Endothelial cell of hepatic sinusoid (primary cell): ENCODE results near the gene ZMYND8.
"Not testable (repeated sequence)": the region's sequence is repeated elsewhere in the genome, so short reads cannot be mapped to it uniquely, and the experiment has no call there.

Experiments used
- in situ Hi-C: cut with HindIII; loops from 2 replicates; pipeline ENCODE4 v1.10.0; 2017; ENCODE audit warnings: low sequenced_read_pairs

Gene ZMYND8

DNA sequence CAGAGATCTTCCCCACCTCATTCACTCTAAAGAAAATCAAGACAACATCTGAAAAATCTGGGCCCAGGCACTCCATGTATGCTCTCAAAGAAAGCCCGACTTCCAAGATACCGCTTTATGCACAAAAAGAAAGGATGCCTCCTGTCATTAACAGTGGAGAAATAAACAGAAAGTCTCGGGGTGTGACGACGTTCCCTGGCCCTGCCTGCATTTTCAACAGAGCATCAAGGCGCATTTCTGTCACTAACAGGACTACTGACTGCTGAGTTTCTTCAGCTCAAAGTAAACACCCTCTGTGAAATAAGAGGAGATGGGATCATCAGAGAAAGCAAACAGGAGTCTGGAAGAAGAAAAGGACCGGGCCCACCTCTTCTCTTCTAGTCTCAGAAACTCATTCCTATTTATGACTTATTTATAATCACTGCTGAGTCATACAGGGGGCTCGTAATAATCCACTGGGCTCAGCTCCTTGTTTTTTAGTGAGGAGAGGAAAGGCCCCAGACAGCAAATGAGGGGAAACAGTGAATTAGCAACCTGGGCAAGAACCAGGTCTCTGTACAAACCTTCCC lies 99.7 kb downstream of the ZMYND8 start:
- in situ Hi-C loops = loop anchor here (25.0 kb wide), 1 partner anchor 356 kb away; no protein-coding TSS in a partner anchor

DNA sequence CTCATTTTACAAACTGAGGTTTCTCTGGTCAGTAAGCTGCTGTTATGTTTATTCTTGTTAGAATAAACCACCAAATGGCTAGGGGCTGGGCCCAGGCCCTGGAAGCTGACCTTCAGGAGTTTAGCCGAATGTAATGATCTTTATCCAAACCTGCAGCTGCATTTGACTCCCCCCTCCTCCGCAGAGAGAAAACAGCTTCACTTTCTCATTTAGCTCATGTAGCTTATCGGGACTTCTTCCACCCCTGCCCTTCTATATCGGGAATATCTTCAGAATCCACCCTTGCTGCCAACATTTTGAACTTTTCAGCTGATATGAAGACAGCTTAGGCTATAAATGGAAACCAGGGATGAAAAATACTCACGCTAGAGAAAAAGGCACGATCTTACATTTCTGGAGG lies 102.6 kb downstream of the ZMYND8 start:
- in situ Hi-C loops = loop anchor here (25.0 kb wide), 1 partner anchor 358 kb away; no protein-coding TSS in a partner anchor

GRCh38 chr20:47252879-47253307 lies 103.6 kb downstream of the ZMYND8 start:
- in situ Hi-C loops = loop anchor here (25.0 kb wide), 1 partner anchor 359 kb away; no protein-coding TSS in a partner anchor

DNA sequence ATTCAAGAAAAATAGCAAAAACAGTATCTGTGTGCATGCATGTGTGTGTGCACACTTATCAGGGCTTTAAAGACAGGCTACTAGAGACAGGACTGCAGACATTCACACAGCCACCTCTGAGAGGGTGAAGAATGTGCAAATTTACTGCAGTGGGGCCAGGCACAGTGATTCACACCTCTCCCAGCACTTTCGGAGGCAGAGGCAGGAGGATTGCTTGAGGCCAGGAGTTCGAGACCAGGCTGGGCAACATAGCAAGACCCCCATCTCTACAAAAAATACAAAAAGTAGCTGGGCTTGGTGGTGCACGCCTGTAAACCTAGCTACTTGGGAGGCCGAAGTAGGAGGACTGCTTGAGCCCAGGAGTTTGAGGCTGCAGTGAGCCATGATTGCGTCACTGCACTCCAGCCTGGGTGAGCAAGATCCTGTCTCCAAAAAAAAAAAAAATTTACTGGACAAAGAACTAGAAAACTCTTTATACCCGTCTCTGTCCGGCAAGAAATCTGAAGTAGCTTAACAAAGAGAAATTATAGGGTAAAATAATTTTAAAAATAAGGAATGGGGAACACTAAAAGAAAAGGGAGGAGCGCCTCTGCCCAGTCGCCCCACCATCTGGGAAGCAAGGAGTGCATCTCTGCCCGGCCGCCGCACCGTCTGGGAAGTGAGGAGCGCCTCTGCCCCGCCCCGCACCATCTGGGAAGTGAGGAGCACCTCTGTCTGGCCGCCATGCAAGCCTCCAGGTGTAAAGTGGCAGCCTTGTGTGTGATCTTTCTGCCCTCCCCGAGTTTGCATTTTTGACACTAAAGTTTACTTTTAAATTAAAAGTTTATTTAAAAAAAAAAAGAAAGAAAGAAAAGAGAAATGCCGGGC lies 105.1 kb downstream of the ZMYND8 start:
- in situ Hi-C loops = loop anchor here (25.0 kb wide), 1 partner anchor 361 kb away; no protein-coding TSS in a partner anchor

- in situ Hi-C loops = loop anchor here (25.0 kb wide), 1 partner anchor 362 kb away; no protein-coding TSS in a partner anchor
These were observed 106.1 kb downstream of the ZMYND8 start for GRCh38 chr20:47250360-47250759.

- in situ Hi-C loops = loop anchor here (25.0 kb wide), 1 partner anchor 362 kb away; no protein-coding TSS in a partner anchor
These were observed 106.6 kb downstream of the ZMYND8 start for GRCh38 chr20:47249913-47250312.

- in situ Hi-C loops = no loop called here
These were observed 108.0 kb downstream of the ZMYND8 start for GRCh38 chr20:47248448-47248966.

GRCh38 chr20:47247972-47248371 lies 108.5 kb downstream of the ZMYND8 start:
- in situ Hi-C loops = no loop called here

- in situ Hi-C loops = no loop called here
These were observed 110.3 kb downstream of the ZMYND8 start for GRCh38 chr20:47246061-47246777.

GRCh38 chr20:47245166-47245565 lies 111.3 kb downstream of the ZMYND8 start:
- in situ Hi-C loops = not testable (repeated sequence)

- in situ Hi-C loops = no loop called here
These were observed 112.0 kb downstream of the ZMYND8 start for GRCh38 chr20:47244451-47244850.

DNA sequence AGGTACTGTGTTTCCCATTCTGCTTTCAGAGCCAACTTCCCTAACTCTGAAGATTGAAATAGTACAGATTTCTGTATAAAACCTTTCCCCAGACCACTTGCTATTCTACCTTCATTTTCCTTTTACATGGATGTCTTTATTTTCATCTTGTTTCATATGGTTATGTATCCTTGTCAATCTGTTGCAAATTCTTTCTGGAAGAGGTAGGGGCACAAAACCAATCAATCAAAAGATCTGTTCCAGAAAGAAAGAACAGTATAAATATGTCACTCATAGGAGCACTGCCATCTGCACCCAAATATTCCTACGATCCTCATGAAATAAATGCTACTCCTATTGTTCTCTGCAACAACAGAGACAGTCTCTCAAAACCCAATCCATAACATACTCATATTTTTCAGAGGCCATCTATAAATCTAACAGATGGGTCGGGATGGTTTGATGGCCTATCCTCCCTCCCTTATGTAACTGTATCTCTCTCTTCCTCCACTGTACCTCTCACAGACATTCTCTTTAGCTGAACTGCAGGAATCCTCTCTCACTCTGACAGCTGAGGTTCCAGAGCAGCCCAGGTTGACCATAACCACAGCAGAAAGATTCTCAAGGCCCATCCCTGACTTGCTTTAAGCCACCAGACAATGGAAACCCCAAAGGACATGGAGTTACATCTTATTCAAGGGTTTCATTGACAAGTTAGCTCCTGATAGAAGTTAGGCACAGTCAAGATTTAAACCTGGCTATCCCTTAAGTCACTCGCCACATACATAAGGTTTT lies 112.8 kb downstream of the ZMYND8 start:
- in situ Hi-C loops = no loop called here

- in situ Hi-C loops = no loop called here
These were observed 113.5 kb downstream of the ZMYND8 start for GRCh38 chr20:47243003-47243402.

DNA sequence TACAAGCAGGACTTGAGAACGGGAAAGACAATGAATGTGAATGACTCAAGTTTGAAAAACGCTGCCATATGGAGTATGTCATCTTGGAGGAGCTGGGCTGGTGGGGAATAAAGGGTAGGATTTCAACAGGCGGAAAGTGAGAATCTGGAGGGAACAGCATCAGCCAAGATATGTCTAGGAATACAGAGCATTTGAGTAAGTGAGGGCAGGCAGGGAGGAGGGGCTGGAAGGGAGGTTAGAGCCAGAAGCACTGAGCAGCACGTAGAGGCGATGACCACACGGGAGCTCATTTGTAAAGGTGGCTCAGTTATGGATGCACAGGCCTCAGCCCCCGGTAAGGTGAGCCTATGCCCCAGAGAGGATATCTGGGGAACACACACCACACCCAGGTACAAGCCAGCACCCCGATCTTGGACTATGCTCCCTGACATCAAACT lies 115.1 kb downstream of the ZMYND8 start:
- in situ Hi-C loops = no loop called here

DNA sequence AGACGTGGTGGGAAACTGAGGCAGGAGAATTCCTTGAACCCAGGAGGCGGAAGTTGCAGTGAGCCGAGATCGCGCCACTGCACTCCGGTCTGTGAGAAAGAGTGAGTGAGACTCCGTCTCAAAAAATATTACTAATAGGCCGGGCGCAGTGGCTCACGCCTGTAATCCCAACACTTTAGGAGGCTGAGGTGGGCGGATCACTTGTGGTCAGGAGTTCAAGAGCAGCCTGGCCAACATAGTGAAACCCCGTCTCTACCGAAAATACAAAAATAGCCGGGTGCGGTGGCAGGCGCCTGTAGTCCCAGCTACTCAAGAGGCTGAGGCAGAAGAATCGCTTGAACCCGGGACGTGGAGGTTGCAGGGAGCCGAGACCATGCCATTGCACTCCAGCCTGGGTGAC lies 116.4 kb downstream of the ZMYND8 start:
- in situ Hi-C loops = not testable (repeated sequence)

DNA sequence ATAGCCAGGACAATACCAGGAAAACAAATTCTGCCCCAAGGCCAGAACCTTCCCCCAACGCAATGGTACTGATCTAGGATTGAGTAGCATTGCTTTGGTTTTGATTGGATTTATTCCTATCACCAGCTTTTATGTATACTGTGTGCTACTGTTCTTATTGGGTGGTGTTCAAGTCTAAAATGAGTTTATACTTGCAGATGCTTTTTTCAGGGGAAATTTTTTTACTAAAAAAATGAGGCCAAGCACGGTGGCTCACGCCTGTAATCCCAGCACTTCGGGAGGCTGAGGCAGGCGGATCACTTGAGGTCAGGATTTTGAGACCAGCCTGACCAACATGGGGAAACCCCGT lies 116.8 kb downstream of the ZMYND8 start:
- in situ Hi-C loops = no loop called here

GRCh38 chr20:47238780-47239718 lies 117.5 kb downstream of the ZMYND8 start:
- in situ Hi-C loops = no loop called here

- in situ Hi-C loops = no loop called here
These were observed 118.8 kb downstream of the ZMYND8 start for GRCh38 chr20:47237715-47238114.

DNA sequence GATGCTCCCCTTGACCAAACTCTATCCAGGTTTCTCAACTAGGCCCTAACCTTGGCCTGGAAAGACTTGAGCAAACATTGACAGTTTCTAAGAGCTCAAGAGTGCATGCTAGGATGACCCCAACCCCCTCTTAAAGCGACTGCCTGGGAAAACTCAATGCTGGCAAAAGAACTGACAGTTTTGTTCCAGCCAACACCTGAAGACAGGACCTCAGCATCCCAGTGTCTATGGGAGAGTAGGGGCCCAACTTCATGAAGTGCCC lies 119.9 kb downstream of the ZMYND8 start:
- in situ Hi-C loops = no loop called here
